ENCODE measurements around the gene PPP1R15B. TPM values are rescaled to one million over a fixed set of nuclear protein-coding genes. Genes with fewer than 3 reads are reported as not detected.
A peak's percentile ranks its signal among the peaks of the same experiment; 100 is the strongest.

Gene PPP1R15B
- total and polyA plus RNA-seq, 10 of the 15 experiments (the other 5 are each of a cell fraction or from before 2014, with no cell fraction given), result 13.9 to 38.1 (median 26.5) TPM

DNA sequence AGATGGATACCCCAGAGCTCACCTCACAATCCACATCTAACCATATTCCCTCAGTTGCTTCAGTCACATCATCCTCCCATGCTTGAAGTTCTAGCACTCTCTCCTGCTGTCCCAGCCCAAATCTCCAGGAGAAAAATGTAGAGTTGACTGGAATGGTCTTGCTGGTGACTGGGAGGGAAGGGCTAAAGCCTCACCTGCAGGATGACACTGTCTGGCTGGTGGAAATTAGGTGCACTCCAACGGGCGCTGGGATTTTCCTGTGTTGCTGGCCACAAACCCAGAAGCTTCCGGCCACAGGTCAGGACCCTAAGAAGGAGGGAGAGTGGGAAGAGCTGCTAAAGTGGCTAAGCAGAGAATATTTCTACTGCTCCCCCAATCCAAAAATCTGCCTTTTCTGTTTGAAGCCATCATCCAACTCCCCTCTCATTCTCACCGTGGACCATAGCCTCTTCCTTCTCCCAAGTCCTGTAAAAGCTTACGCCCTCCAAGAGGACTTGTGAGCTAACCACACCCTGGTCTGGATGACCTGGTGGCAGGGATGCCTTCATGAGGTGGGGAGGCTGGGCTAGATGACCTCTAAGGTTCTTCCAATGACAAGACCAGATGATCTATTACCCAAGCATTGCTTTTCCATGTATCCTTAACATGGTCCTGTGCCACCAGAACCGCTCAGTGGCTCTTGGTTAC is 37.5 kb upstream of the PPP1R15B start:
- peaks cover 9 to 18% of the 10 kb centered on the region in 2 experiments; a peak in 3 of 4 replicates for H3K36me3 ChIP-seq (ENCODE audit: control insufficient read depth in 2 of 2, insufficient read depth in 2 of 2, low read length in 1 of 2)
- no peak overlapping the region for H3K4me3 ChIP-seq
- H3K79me2 ChIP-seq (ENCODE audit: control insufficient read depth, insufficient read depth, low read length), result no peaks in the 10 kb centered on the region
- 75% methylated on average over 6 of the region's 6 CpGs for WGBS (ENCODE audit: insufficient coverage, insufficient replicate concordance, low lambda C conversion rate, missing lambda C conversion rate)
- no peak for ATAC-seq
- H3K4me1 ChIP-seq (ENCODE audit: control insufficient read depth, insufficient read depth, low read length), result peaks cover 21% of the 10 kb centered on the region
- H3K4me2 ChIP-seq (ENCODE audit: control insufficient read depth, insufficient read depth), result no peak overlapping the region; the same call in 1 of the 2 replicates
- no peak for FAIRE-seq
- ChIA-PET SMC1A (ENCODE audit: uncharacterized antibody, unreplicated experiment) (interaction anchor here (0.9 to 33.8 kb wide), 6 partner anchors 17 to 358 kb away, joined by 3 to 939 read pairs (median 18); partner anchors contain the start of gene PIK3C2B), POLR2A (interaction anchor here (0.7 to 4.9 kb wide), 5 partner anchors 17 to 54 kb away, joined by 3 to 54 read pairs (median 5); partner anchors contain the start of gene PIK3C2B), CTCF (interaction anchor here (0.6 to 51.8 kb wide), 11 partner anchors 12 to 1219 kb away, joined by 3 to 2021 read pairs (median 5); partner anchors contain the start of gene PIK3C2B), RAD21 (ENCODE audit: unreplicated experiment) (interaction anchor here (1.2 to 13.8 kb wide), 8 partner anchors 17 to 358 kb away, joined by 3 to 441 read pairs (median 12); partner anchors contain the start of genes MDM4 and PIK3C2B)
- intact Hi-C loops (cut with micrococcal nuclease; ENCODE audit: unreplicated experiment), result loop anchor here (10.0 kb wide), 1 partner anchor 356 kb away; no protein-coding TSS in a partner anchor
- no TSS peak for BruUV-seq (replicated peaks)
- no peaks in the 10 kb centered on the region for H4K20me1 ChIP-seq (ENCODE audit: control insufficient read depth, insufficient read depth)
- no peak overlapping the region for H2AFZ ChIP-seq (ENCODE audit: control insufficient read depth, low read depth, low read length)
- H3K9ac ChIP-seq (ENCODE audit: control insufficient read depth, insufficient read depth, low read length), result no peak overlapping the region
- H3K9me3 ChIP-seq (replicated peaks; ENCODE audit: control insufficient read depth, insufficient read depth, low read length), result no peaks in the 10 kb centered on the region
- no peak for DNase-seq (ENCODE audit: low read depth, low spot score)
- peak overlapping the region; percentile 39; the same call in 1 of the 2 replicates for H3K27ac ChIP-seq (ENCODE audit: control insufficient read depth, insufficient read depth)
- TF ChIP-seq, protein P1, sequence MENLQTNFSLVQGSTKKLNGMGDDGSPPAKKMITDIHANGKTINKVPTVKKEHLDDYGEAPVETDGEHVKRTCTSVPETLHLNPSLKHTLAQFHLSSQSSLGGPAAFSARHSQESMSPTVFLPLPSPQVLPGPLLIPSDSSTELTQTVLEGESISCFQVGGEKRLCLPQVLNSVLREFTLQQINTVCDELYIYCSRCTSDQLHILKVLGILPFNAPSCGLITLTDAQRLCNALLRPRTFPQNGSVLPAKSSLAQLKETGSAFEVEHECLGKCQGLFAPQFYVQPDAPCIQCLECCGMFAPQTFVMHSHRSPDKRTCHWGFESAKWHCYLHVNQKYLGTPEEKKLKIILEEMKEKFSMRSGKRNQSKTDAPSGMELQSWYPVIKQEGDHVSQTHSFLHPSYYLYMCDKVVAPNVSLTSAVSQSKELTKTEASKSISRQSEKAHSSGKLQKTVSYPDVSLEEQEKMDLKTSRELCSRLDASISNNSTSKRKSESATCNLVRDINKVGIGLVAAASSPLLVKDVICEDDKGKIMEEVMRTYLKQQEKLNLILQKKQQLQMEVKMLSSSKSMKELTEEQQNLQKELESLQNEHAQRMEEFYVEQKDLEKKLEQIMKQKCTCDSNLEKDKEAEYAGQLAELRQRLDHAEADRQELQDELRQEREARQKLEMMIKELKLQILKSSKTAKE (IDR thresholded peaks at IDR 0.05; ENCODE audit: low read depth, poor library complexity, severe bottlenecking), result no peak
- 0 out of 2 replicates have a peak, but pooled peaks have one; percentile 15 for TF ChIP-seq IKZF1 (conservative IDR thresholded peaks at IDR 0.05)
- in situ Hi-C loops (cut with MboI), result loop anchor here (5.0 kb wide), 1 partner anchor 53 kb away; no protein-coding TSS in a partner anchor
- H3K27me3 ChIP-seq (replicated peaks in 1 of 2; ENCODE audit: control insufficient read depth in 2 of 2, insufficient read depth in 2 of 2, low read length in 1 of 2), result no peaks in the 10 kb centered on the region

Data from GM12878 (cell line).